IMR-90 (cell line): ENCODE measurements around the gene SPRED2. TPM values are rescaled to one million over a fixed set of nuclear protein-coding genes. Genes with fewer than 3 reads are reported as not detected.

Experiments used
- ATAC-seq: fragments of 200-7000 bp; cut with Tn5 transposase; 2 replicates; pipeline ENCODE4 v1.9.1; 2020; ENCODE audit warnings: low read depth, mild to moderate bottlenecking, moderate library complexity
- BruUV-seq: library from RNA; stranded (reverse); fragments of 400-500 nt; replicated peaks from 2 replicates; lab custom pipeline; 2021; lab: Mats Ljungman, UMichigan
- CTCF ChIA-PET: fragments of 300-600 bp; formaldehyde crosslinking; extraction: SDS; loops from one replicate; lab custom pipeline; 2021; ENCODE audit warnings: antibody characterized with exemption; lab: Yijun Ruan, JAX
- POLR2A ChIA-PET: fragments of 300-600 bp; sonication (Branson Sonifier 250); formaldehyde crosslinking; loops from one replicate; lab custom pipeline; 2022; ENCODE audit warnings: antibody characterized with exemption; ENCODE audit not compliant: unreplicated experiment; lab: Charles Lee
- DNase-seq: peaks from one replicate; pipeline ENCODE4 v3.0.0; 2013
- H2AFZ ChIP-seq: replicated peaks from 2 replicates; pipeline ENCODE3; 2013; ENCODE audit warnings: low read length, mild to moderate bottlenecking; ENCODE audit not compliant: poor library complexity
- H2AK5ac ChIP-seq: 2 replicates; pipeline ENCODE4 v1.6.1; 2013; ENCODE audit warnings: low read depth, low read length, inconsistent platforms
- H2AK9ac ChIP-seq: replicated peaks from 2 replicates; pipeline ENCODE3; 2013; ENCODE audit warnings: mild to moderate bottlenecking, low read depth, low read length, moderate library complexity; ENCODE audit not compliant: poor library complexity
- H2BK120ac ChIP-seq: 2 replicates; pipeline ENCODE4 v1.6.1; 2013; ENCODE audit warnings: low read depth, low read length, inconsistent platforms
- H2BK15ac ChIP-seq: 3 replicates; pipeline ENCODE4 v1.6.1; 2013; ENCODE audit warnings: low read depth, low read length, inconsistent platforms
- H2BK20ac ChIP-seq: 2 replicates; pipeline ENCODE4 v1.6.1; 2013; ENCODE audit warnings: low read depth, mild to moderate bottlenecking, inconsistent platforms, low read length, moderate library complexity
- H2BK5ac ChIP-seq: 2 replicates; pipeline ENCODE4 v1.6.1; 2013; ENCODE audit warnings: mild to moderate bottlenecking, low read depth, low read length, inconsistent platforms; ENCODE audit not compliant: poor library complexity, severe bottlenecking
- H3K14ac ChIP-seq: replicated peaks from 2 replicates; pipeline ENCODE4 v1.6.1; 2013; ENCODE audit warnings: low read depth, low read length, inconsistent platforms
- H3K18ac ChIP-seq: 2 replicates; pipeline ENCODE4 v1.6.1; 2013; ENCODE audit warnings: low read depth, low read length, control low read depth
- H3K23ac ChIP-seq: 2 replicates; pipeline ENCODE4 v1.6.1; 2013; ENCODE audit warnings: low read depth, low read length, inconsistent platforms
- H3K27ac ChIP-seq: 2 replicates; pipeline ENCODE4 v1.5.1; 2013; ENCODE audit warnings: mild to moderate bottlenecking, control low read depth, low read length; ENCODE audit not compliant: insufficient read depth
- H3K27me3 ChIP-seq: 2 replicates; pipeline ENCODE4 v1.6.1; 2013; ENCODE audit warnings: low read length; ENCODE audit not compliant: control insufficient read depth, insufficient read depth
- H3K36me3 ChIP-seq: 2 replicates; pipeline ENCODE4 v1.6.1; 2013; ENCODE audit warnings: low read length, mixed read lengths; ENCODE audit not compliant: control insufficient read depth, insufficient read depth
- H3K4ac ChIP-seq: 2 replicates; pipeline ENCODE4 v1.6.1; 2013; ENCODE audit warnings: low read depth, low read length, inconsistent platforms
- H3K4me1 ChIP-seq: 2 replicates; pipeline ENCODE4 v1.6.1; 2013; ENCODE audit warnings: low read length, mixed read lengths; ENCODE audit not compliant: control insufficient read depth, insufficient read depth
- H3K4me2 ChIP-seq: 2 replicates; pipeline ENCODE4 v1.6.1; 2013; ENCODE audit warnings: low read depth, mild to moderate bottlenecking, control low read depth, low read length, moderate library complexity
- H3K4me3 ChIP-seq: 2 replicates; pipeline ENCODE4 v1.5.1; 2013; ENCODE audit warnings: low read depth, mild to moderate bottlenecking, control low read depth, low read length, moderate library complexity; ENCODE audit not compliant: insufficient read depth
- H3K56ac ChIP-seq: 2 replicates; pipeline ENCODE4 v1.6.1; 2013; ENCODE audit warnings: low read length, inconsistent platforms; ENCODE audit not compliant: insufficient read depth; ENCODE audit errors: extremely low read depth
- H3K79me1 ChIP-seq, 2 experiments: 2 replicates each; pipeline ENCODE4 v1.6.1; 2013; ENCODE audit warnings: low read length in 2 of 2, inconsistent platforms in 1 of 2, low read depth in 1 of 2
- H3K9ac ChIP-seq: 2 replicates; pipeline ENCODE4 v1.6.1; 2013; ENCODE audit warnings: low read depth, low read length, control low read depth
- H3K9me1 ChIP-seq: 2 replicates; pipeline ENCODE4 v1.6.1; 2013; ENCODE audit warnings: low read length, inconsistent platforms; ENCODE audit not compliant: insufficient read depth
- H3K9me3 ChIP-seq: 2 replicates; pipeline ENCODE4 v1.6.1; 2013; ENCODE audit warnings: low read length; ENCODE audit not compliant: control insufficient read depth, insufficient read depth
- H4K20me1 ChIP-seq: 2 replicates; pipeline ENCODE4 v1.6.1; 2013; ENCODE audit warnings: low read length, inconsistent platforms; ENCODE audit not compliant: insufficient read depth
- H4K5ac ChIP-seq: 2 replicates; pipeline ENCODE4 v1.6.1; 2013; ENCODE audit warnings: mild to moderate bottlenecking, low read depth, low read length, control low read depth
- H4K8ac ChIP-seq, 2 experiments: 2 replicates each; pipeline ENCODE4 v1.6.1; 2013; ENCODE audit warnings: low read depth in 2 of 2, low read length in 2 of 2, control low read depth in 1 of 2, inconsistent platforms in 1 of 2
- H4K91ac ChIP-seq: 2 replicates; pipeline ENCODE4 v1.6.1; 2013; ENCODE audit warnings: low read depth, low read length, inconsistent platforms; ENCODE audit not compliant: insufficient read depth
- BHLHE40 ChIP-seq: fragments of 150-350 bp; IDR thresholded peaks from 2 replicates; pipeline ENCODE4 v1.6.1; 2016; ENCODE audit warnings: mild to moderate bottlenecking, low read depth, low read length
- CEBPB ChIP-seq: IDR thresholded peaks from 2 replicates; pipeline ENCODE4 v1.6.1; 2012; ENCODE audit warnings: low read depth, low read length, improper control_type of control experiment
- CHD1 ChIP-seq: IDR thresholded peaks from 2 replicates; pipeline ENCODE4 v1.6.1; 2012; ENCODE audit warnings: low read depth, low read length, improper control_type of control experiment
- FOS ChIP-seq: fragments of 150-350 bp; IDR thresholded peaks from 2 replicates; pipeline ENCODE4 v1.6.1; 2016; ENCODE audit warnings: low read depth, low read length
- MAFK ChIP-seq: IDR thresholded peaks from 2 replicates; pipeline ENCODE4 v1.6.1; 2012; ENCODE audit warnings: low read depth, low read length, improper control_type of control experiment
- MAZ ChIP-seq: IDR thresholded peaks from 2 replicates; pipeline ENCODE4 v1.6.1; 2012; ENCODE audit warnings: low read depth, mild to moderate bottlenecking, low read length, improper control_type of control experiment, moderate library complexity, borderline replicate concordance
- MXI1 ChIP-seq: IDR thresholded peaks from 2 replicates; pipeline ENCODE4 v1.6.1; 2012; ENCODE audit warnings: low read depth, mild to moderate bottlenecking, low read length, moderate library complexity, borderline replicate concordance
- NFE2L2 ChIP-seq: fragments of 150-350 bp; IDR thresholded peaks from 2 replicates; pipeline ENCODE4 v1.6.1; 2016; ENCODE audit warnings: low read depth, mild to moderate bottlenecking, low read length
- POLR2A ChIP-seq: IDR thresholded peaks from 2 replicates; pipeline ENCODE4 v1.6.1; 2012; ENCODE audit warnings: mild to moderate bottlenecking, low read depth, low read length
- RAD21 ChIP-seq: IDR thresholded peaks from 2 replicates; pipeline ENCODE4 v1.6.1; 2012; ENCODE audit warnings: low read length, improper control_type of control experiment
- RCOR1 ChIP-seq: IDR thresholded peaks from 2 replicates; pipeline ENCODE4 v1.6.1; 2012; ENCODE audit warnings: mild to moderate bottlenecking, low read length, improper control_type of control experiment; ENCODE audit not compliant: insufficient replicate concordance
- RFX5 ChIP-seq: IDR thresholded peaks from 2 replicates; pipeline ENCODE4 v1.8.0; 2012; ENCODE audit warnings: low read depth, mild to moderate bottlenecking, low read length, moderate library complexity
- SMC3 ChIP-seq: fragments of 150-350 bp; IDR thresholded peaks from 2 replicates; pipeline ENCODE4 v1.6.1; 2016; ENCODE audit warnings: low read depth, mild to moderate bottlenecking, antibody characterized with exemption, low read length, moderate library complexity
- USF2 ChIP-seq: fragments of 150-350 bp; IDR thresholded peaks from 2 replicates; pipeline ENCODE4 v1.6.1; 2017; ENCODE audit warnings: mild to moderate bottlenecking, antibody characterized with exemption, low read length, low read depth
- WGBS, 2 experiments: methylation state at CpG; one replicate each; pipeline versions ENCODE4 v1.1.5 to v1.1.7; 2013; ENCODE audit warnings: missing lambda C conversion rate in 2 of 2; ENCODE audit not compliant: insufficient read length in 1 of 2; ENCODE audit errors: extremely low coverage in 2 of 2; 5-methylcytosine and 5-hydroxymethylcytosine counted together
- dilution Hi-C: fragments of 300-500 bp; cut with HindIII; formaldehyde crosslinking; loops from one replicate; pipeline ENCODE4 v1.14.3; 2018; ENCODE audit warnings: low sequenced_read_pairs; ENCODE audit not compliant: unreplicated experiment
- in situ Hi-C: fragments of 300-500 bp; cut with MboI; formaldehyde crosslinking; loops from 3 replicates; pipeline ENCODE4 v1.14.3; 2019; ENCODE audit warnings: low sequenced_read_pairs, inconsistent platforms, mixed read lengths
- intact Hi-C: fragments of 100-400 bp; cut with micrococcal nuclease; formaldehyde crosslinking; loops from 2 replicates; pipeline ENCODE4 v1.10.0; 2022
- polyA plus RNA-seq, 3 experiments: library from polyadenylated mRNA; depleted of rRNA; stranded (reverse); fragments of >200 nt; gene quantifications; 2 replicates each; pipeline ENCODE4 v1.2.3, GENCODE V29; 2012; ENCODE audit warnings: low replicate concordance in 1 of 3
- total RNA-seq: library from RNA; depleted of rRNA; stranded (reverse); fragments of >200 nt; gene quantifications from 2 replicates; pipeline ENCODE4 v1.2.3, GENCODE V29; 2012
- TF ChIP-seq, protein P1 (sequence below): conservative IDR thresholded peaks from 2 replicates; pipeline ENCODE4 v1.5.1; 2012; ENCODE audit warnings: mild to moderate bottlenecking, low read depth, low read length, improper control_type of control experiment
- TF ChIP-seq, protein P2 (sequence below): fragments of 150-350 bp; IDR thresholded peaks from 2 replicates; pipeline ENCODE4 v1.6.1; 2016; ENCODE audit warnings: low read depth, mild to moderate bottlenecking, low read length, moderate library complexity, borderline replicate concordance

The SPRED2 gene
- total and polyA plus RNA-seq, 2 of the 4 experiments (the other 2 are of a cell fraction), result 4.8 to 18.7 TPM

GRCh38 chr2:65345631-65346030 lies 86.8 kb downstream of the SPRED2 start:
- Histone ChIP-seq H4K91ac (no peak overlapping the region), H3K18ac (no peak overlapping the region), H4K8ac (no peak overlapping the region), H2BK120ac (no peak overlapping the region), H3K4me3 (no peak overlapping the region), H2AFZ (no peak overlapping the region), H3K36me3 (0 out of 2 replicates have a peak, but pooled peaks cover 3% of the 10 kb centered on the region), H3K23ac (no peak overlapping the region), H2BK20ac (no peak overlapping the region), H3K4ac (no peak overlapping the region), H3K79me1 (peaks cover 33 to 64% of the 10 kb centered on the region in 2 experiments; a peak in 3 of 4 replicates), H3K9me3 (no peaks in the 10 kb centered on the region), H3K4me2 (no peak overlapping the region), H3K4me1 (peaks cover 8% of the 10 kb centered on the region), H3K14ac (no peak overlapping the region), H4K5ac (no peak overlapping the region), H2AK5ac (no peak overlapping the region), H2BK5ac (no peak overlapping the region), H3K56ac (no peak overlapping the region), H2BK15ac (no peak overlapping the region), H3K9ac (no peak overlapping the region), H3K27ac (no peak overlapping the region), H4K20me1 (peaks cover 50% of the 10 kb centered on the region), H3K27me3 (no peaks in the 10 kb centered on the region), H2AK9ac (no peak overlapping the region), H3K9me1 (peaks cover 18% of the 10 kb centered on the region; the same call in 1 of the 2 replicates)
- dilution Hi-C loops (no loop called here), in situ Hi-C loops (no loop called here), intact Hi-C loops (no loop called here)
- no CpG with 5 or more reads among the region's 3 CpGs for WGBS, 2 experiments
- ChIA-PET CTCF (no interaction called here), POLR2A (interaction anchor here (0.6 kb wide), 1 partner anchor 37 kb away, joined by 3 read pairs; no protein-coding TSS in a partner anchor)
- no TSS peak for BruUV-seq
- ATAC-seq, result no peak
- TF ChIP-seq CHD1, result no peak
- TF ChIP-seq SMC3, result no peak
- no peak for TF ChIP-seq RCOR1
- no peak for TF ChIP-seq RAD21
- no peak for TF ChIP-seq POLR2A
- TF ChIP-seq MXI1, result no peak
- TF ChIP-seq, protein P1, sequence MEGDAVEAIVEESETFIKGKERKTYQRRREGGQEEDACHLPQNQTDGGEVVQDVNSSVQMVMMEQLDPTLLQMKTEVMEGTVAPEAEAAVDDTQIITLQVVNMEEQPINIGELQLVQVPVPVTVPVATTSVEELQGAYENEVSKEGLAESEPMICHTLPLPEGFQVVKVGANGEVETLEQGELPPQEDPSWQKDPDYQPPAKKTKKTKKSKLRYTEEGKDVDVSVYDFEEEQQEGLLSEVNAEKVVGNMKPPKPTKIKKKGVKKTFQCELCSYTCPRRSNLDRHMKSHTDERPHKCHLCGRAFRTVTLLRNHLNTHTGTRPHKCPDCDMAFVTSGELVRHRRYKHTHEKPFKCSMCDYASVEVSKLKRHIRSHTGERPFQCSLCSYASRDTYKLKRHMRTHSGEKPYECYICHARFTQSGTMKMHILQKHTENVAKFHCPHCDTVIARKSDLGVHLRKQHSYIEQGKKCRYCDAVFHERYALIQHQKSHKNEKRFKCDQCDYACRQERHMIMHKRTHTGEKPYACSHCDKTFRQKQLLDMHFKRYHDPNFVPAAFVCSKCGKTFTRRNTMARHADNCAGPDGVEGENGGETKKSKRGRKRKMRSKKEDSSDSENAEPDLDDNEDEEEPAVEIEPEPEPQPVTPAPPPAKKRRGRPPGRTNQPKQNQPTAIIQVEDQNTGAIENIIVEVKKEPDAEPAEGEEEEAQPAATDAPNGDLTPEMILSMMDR, result no peak
- TF ChIP-seq CEBPB, result no peak
- no peak for TF ChIP-seq MAFK
- no peak for TF ChIP-seq FOS
- no peak for TF ChIP-seq NFE2L2
- TF ChIP-seq MAZ, result no peak
- TF ChIP-seq USF2, result no peak
- no peak for TF ChIP-seq BHLHE40
- TF ChIP-seq, protein P2, sequence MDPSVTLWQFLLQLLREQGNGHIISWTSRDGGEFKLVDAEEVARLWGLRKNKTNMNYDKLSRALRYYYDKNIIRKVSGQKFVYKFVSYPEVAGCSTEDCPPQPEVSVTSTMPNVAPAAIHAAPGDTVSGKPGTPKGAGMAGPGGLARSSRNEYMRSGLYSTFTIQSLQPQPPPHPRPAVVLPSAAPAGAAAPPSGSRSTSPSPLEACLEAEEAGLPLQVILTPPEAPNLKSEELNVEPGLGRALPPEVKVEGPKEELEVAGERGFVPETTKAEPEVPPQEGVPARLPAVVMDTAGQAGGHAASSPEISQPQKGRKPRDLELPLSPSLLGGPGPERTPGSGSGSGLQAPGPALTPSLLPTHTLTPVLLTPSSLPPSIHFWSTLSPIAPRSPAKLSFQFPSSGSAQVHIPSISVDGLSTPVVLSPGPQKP, result no peak
- no peak for TF ChIP-seq RFX5
- DNase-seq, result no peak
